Measurements from ENCODE around the gene MAPT.
"Not testable (repeated sequence)": the region's sequence is repeated elsewhere in the genome, so short reads cannot be mapped to it uniquely, and the experiment has no call there.

MAPT gene

GRCh38 chr17:45997166-45997565 lies 102.8 kb downstream of the MAPT start:
- no peak for DNase-seq

- no peak for DNase-seq
These were observed 103.3 kb downstream of the MAPT start for GRCh38 chr17:45997624-45998023.

DNA sequence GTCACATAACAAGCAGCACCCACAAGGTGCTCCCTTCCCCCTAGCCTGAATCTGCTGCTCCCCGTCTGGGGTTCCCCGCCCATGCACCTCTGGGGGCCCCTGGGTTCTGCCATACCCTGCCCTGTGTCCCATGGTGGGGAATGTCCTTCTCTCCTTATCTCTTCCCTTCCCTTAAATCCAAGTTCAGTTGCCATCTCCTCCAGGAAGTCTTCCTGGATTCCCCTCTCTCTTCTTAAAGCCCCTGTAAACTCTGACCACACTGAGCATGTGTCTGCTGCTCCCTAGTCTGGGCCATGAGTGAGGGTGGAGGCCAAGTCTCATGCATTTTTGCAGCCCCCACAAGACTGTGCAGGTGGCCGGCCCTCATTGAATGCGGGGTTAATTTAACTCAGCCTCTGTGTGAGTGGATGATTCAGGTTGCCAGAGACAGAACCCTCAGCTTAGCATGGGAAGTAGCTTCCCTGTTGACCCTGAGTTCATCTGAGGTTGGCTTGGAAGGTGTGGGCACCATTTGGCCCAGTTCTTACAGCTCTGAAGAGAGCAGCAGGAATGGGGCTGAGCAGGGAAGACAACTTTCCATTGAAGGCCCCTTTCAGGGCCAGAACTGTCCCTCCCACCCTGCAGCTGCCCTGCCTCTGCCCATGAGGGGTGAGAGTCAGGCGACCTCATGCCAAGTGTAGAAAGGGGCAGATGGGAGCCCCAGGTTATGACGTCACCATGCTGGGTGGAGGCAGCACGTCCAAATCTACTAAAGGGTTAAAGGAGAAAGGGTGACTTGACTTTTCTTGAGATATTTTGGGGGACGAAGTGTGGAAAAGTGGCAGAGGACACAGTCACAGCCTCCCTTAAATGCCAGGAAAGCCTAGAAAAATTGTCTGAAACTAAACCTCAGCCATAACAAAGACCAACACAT lies 104.9 kb downstream of the MAPT start, which contains the start of gene STH:
STH (plus strand) TSS at position 264 of the 913 bp plus-strand sequence; CDS start at position 294, 30 bp downstream.
- no peak for DNase-seq

GRCh38 chr17:45999900-46000290 lies 105.5 kb downstream of the MAPT start:
- no peak for DNase-seq

DNA sequence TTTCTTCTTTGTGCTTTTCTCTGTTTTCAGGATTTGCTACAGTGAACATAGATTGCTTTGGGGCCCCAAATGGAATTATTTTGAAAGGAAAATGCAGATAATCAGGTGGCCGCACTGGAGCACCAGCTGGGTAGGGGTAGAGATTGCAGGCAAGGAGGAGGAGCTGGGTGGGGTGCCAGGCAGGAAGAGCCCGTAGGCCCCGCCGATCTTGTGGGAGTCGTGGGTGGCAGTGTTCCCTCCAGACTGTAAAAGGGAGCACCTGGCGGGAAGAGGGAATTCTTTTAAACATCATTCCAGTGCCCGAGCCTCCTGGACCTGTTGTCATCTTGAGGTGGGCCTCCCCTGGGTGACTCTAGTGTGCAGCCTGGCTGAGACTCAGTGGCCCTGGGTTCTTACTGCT lies 105.9 kb downstream of the MAPT start:
- DNase-seq, result no peak

DNA sequence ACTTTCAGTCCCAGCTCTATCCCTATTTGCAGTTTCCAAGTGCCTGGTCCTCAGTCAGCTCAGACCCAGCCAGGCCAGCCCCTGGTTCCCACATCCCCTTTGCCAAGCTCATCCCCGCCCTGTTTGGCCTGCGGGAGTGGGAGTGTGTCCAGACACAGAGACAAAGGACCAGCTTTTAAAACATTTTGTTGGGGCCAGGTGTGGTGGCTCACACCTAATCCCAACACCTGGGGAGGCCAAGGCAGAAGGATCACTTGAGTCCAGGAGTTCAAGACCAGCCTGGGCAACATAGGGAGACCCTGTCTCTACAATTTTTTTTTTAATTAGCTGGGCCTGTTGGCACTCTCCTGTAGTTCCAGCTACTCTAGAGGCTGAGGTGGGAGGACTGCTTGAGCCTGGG lies 106.4 kb downstream of the MAPT start:
- no peak for DNase-seq

DNA sequence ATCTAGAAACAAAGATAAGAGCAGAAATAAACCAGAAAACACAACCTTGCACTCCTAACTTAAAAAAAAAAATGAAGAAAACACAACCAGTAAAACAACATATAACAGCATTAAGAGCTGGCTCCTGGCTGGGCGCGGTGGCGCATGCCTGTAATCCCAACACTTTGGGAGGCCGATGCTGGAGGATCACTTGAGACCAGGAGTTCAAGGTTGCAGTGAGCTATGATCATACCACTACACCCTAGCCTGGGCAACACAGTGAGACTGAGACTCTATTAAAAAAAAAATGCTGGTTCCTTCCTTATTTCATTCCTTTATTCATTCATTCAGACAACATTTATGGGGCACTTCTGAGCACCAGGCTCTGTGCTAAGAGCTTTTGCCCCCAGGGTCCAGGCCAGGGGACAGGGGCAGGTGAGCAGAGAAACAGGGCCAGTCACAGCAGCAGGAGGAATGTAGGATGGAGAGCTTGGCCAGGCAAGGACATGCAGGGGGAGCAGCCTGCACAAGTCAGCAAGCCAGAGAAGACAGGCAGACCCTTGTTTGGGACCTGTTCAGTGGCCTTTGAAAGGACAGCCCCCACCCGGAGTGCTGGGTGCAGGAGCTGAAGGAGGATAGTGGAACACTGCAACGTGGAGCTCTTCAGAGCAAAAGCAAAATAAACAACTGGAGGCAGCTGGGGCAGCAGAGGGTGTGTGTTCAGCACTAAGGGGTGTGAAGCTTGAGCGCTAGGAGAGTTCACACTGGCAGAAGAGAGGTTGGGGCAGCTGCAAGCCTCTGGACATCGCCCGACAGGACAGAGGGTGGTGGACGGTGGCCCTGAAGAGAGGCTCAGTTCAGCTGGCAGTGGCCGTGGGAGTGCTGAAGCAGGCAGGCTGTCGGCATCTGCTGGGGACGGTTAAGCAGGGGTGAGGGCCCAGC lies 107.3 kb downstream of the MAPT start:
- no peak for DNase-seq

GRCh38 chr17:46002311-46002972 lies 108.1 kb downstream of the MAPT start:
- peak; percentile 8 for DNase-seq

DNA sequence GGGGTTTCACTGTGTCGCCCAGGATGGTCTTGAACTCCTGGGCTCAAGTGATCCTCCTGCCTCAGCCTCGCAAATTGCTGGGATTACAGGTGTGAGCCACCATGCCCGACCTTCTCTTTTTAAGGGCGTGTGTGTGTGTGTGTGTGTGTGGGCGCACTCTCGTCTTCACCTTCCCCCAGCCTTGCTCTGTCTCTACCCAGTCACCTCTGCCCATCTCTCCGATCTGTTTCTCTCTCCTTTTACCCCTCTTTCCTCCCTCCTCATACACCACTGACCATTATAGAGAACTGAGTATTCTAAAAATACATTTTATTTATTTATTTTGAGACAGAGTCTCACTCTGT lies 108.6 kb downstream of the MAPT start:
- DNase-seq, result no peak

DNA sequence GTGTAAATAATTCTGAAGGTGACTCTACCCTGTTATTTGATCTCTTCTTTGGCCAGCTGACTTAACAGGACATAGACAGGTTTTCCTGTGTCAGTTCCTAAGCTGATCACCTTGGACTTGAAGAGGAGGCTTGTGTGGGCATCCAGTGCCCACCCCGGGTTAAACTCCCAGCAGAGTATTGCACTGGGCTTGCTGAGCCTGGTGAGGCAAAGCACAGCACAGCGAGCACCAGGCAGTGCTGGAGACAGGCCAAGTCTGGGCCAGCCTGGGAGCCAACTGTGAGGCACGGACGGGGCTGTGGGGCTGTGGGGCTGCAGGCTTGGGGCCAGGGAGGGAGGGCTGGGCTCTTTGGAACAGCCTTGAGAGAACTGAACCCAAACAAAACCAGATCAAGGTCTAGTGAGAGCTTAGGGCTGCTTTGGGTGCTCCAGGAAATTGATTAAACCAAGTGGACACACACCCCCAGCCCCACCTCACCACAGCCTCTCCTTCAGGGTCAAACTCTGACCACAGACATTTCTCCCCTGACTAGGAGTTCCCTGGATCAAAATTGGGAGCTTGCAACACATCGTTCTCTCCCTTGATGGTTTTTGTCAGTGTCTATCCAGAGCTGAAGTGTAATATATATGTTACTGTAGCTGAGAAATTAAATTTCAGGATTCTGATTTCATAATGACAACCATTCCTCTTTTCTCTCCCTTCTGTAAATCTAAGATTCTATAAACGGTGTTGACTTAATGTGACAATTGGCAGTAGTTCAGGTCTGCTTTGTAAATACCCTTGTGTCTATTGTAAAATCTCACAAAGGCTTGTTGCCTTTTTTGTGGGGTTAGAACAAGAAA lies 109.8 kb downstream of the MAPT start:
- peak; percentile 15 for DNase-seq

GRCh38 chr17:46006082-46006481 lies 111.7 kb downstream of the MAPT start:
- DNase-seq, result not testable (repeated sequence)

DNA sequence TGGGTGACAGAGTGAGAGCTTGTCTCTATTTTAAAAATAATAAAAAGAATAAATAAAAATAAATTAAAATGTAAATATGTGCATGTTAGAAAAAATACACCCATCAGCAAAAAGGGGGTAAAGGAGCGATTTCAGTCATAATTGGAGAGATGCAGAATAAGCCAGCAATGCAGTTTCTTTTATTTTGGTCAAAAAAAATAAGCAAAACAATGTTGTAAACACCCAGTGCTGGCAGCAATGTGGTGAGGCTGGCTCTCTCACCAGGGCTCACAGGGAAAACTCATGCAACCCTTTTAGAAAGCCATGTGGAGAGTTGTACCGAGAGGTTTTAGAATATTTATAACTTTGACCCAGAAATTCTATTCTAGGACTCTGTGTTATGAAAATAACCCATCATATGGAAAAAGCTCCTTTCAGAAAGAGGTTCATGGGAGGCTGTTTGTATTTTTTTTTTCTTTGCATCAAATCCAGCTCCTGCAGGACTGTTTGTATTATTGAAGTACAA lies 113.2 kb downstream of the MAPT start:
- DNase-seq, result no peak

DNA sequence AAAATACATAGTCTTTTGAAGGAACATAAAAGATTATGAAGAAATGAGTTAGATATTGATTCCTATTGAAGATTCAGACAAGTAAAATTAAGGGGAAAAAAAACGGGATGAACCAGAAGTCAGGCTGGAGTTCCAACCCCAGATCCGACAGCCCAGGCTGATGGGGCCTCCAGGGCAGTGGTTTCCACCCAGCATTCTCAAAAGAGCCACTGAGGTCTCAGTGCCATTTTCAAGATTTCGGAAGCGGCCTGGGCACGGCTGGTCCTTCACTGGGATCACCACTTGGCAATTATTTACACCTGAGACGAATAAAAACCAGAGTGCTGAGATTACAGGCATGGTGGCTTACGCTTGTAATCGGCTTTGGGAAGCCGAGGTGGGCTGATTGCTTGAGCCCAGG lies 114.2 kb downstream of the MAPT start:
- DNase-seq, result no peak

DNA sequence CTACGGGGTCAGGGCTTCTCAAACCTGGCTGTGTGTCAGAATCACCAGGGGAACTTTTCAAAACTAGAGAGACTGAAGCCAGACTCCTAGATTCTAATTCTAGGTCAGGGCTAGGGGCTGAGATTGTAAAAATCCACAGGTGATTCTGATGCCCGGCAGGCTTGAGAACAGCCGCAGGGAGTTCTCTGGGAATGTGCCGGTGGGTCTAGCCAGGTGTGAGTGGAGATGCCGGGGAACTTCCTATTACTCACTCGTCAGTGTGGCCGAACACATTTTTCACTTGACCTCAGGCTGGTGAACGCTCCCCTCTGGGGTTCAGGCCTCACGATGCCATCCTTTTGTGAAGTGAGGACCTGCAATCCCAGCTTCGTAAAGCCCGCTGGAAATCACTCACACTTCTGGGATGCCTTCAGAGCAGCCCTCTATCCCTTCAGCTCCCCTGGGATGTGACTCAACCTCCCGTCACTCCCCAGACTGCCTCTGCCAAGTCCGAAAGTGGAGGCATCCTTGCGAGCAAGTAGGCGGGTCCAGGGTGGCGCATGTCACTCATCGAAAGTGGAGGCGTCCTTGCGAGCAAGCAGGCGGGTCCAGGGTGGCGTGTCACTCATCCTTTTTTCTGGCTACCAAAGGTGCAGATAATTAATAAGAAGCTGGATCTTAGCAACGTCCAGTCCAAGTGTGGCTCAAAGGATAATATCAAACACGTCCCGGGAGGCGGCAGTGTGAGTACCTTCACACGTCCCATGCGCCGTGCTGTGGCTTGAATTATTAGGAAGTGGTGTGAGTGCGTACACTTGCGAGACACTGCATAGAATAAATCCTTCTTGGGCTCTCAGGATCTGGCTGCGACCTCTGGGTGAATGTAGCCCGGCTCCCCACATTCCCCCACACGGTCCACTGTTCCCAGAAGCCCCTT lies 115.6 kb downstream of the MAPT start:
- DNase-seq, result no peak

GRCh38 chr17:46010597-46011186 lies 116.3 kb downstream of the MAPT start:
- no peak for DNase-seq

GRCh38 chr17:46011711-46012505 lies 117.6 kb downstream of the MAPT start:
- DNase-seq, result no peak

DNA sequence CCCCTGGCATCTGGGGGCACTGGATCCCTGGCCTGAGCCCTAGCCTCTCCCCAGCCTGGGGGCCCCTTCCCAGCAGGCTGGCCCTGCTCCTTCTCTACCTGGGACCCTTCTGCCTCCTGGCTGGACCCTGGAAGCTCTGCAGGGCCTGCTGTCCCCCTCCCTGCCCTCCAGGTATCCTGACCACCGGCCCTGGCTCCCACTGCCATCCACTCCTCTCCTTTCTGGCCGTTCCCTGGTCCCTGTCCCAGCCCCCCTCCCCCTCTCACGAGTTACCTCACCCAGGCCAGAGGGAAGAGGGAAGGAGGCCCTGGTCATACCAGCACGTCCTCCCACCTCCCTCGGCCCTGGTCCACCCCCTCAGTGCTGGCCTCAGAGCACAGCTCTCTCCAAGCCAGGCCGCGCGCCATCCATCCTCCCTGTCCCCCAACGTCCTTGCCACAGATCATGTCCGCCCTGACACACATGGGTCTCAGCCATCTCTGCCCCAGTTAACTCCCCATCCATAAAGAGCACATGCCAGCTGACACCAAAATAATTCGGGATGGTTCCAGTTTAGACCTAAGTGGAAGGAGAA lies 118.2 kb downstream of the MAPT start:
- no peak for DNase-seq

GRCh38 chr17:46013127-46013501 lies 118.8 kb downstream of the MAPT start:
- DNase-seq, result no peak

- DNase-seq, result no peak
These were observed 119.3 kb downstream of the MAPT start for GRCh38 chr17:46013502-46014165.

Measured in NCI-H446 treated with DMSO at 0.1 percent for 48 hours (cell line).